ENCODE data around the gene BPIFB6.

The BPIFB6 gene, protein sequence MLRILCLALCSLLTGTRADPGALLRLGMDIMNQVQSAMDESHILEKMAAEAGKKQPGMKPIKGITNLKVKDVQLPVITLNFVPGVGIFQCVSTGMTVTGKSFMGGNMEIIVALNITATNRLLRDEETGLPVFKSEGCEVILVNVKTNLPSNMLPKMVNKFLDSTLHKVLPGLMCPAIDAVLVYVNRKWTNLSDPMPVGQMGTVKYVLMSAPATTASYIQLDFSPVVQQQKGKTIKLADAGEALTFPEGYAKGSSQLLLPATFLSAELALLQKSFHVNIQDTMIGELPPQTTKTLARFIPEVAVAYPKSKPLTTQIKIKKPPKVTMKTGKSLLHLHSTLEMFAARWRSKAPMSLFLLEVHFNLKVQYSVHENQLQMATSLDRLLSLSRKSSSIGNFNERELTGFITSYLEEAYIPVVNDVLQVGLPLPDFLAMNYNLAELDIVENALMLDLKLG

GRCh38 chr20:33031531-33031930 is at the start of gene BPIFB6:
Gene BPIFB6, plus strand, starts transcription at chr20:33031648. Its CDS starts 0 bp downstream, at chr20:33031648.
- DNase-seq, result no peak

GRCh38 chr20:32982617-32983458 is 48.6 kb upstream of the BPIFB6 start:
- DNase-seq, result no peak

DNA sequence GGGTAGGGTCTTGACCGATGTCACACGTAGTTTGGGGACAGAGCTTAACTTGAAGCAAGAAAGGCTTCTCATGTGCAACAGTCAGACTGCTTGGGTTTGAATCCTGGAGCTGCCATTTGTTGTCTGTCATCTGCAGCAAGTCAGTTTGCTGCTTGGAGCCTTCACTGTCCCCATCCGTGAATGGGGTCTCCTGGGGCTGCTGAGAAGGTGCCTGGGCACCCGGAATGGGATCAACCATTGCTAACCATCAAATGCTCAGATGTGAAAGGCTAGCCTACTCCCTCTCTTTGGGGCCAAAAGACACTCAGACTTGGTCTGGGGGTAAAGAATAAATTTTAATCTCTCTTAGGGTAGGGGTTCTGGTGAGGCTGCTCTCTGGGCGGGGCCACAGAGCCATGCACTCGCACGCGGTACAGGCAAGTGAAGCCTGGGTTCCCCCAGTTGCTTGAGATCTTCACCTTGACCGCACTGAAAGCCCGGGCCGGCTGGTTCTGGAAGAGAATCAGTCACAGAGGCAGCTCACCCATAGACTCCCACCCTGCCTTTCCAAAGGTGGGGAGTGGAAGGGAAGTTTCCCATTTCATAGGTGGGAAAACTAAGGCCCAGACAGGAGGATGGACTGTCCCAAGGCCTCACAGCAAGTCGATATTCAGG is 47.9 kb upstream of the BPIFB6 start:
- DNase-seq, result no peak

- DNase-seq, result no peak
Observed at GRCh38 chr20:32984196-32984595, 47.3 kb upstream of the BPIFB6 start.

- no peak for DNase-seq
Observed at GRCh38 chr20:32984631-32985354, 46.7 kb upstream of the BPIFB6 start.

- no peak for DNase-seq
Observed at GRCh38 chr20:32985596-32985995, 45.9 kb upstream of the BPIFB6 start.

DNA sequence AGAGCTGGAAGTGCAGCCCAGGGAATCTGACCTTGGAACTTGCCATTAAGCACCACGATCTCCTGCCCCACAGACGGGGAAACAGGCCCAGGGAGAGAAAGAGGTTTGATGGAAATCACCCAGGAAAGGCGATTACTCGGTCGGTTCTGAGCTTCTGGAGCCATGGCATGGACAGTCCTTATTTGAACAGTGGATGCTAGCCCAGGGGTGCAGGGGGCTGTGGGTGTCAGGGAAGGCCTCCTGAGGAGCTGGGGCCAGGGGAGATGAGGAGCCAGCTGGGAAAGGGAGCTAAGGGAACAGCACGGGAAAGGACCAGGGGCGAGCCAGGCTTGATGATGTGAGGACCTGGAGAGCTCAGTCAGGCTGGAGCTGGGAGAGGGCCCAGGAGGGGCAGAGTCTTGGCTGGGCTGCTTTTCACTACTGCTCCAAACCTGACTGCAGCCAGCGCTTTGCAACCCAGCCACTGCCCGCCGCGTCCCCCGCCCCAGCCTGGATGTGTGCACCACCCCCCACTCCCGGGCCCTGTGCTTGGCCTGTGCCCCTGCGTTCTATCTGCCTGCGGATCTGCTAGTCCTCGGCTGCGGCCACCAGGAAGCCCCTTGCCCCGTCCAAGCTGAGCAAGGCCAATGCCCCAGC is 45.0 kb upstream of the BPIFB6 start:
- no peak for DNase-seq

DNA sequence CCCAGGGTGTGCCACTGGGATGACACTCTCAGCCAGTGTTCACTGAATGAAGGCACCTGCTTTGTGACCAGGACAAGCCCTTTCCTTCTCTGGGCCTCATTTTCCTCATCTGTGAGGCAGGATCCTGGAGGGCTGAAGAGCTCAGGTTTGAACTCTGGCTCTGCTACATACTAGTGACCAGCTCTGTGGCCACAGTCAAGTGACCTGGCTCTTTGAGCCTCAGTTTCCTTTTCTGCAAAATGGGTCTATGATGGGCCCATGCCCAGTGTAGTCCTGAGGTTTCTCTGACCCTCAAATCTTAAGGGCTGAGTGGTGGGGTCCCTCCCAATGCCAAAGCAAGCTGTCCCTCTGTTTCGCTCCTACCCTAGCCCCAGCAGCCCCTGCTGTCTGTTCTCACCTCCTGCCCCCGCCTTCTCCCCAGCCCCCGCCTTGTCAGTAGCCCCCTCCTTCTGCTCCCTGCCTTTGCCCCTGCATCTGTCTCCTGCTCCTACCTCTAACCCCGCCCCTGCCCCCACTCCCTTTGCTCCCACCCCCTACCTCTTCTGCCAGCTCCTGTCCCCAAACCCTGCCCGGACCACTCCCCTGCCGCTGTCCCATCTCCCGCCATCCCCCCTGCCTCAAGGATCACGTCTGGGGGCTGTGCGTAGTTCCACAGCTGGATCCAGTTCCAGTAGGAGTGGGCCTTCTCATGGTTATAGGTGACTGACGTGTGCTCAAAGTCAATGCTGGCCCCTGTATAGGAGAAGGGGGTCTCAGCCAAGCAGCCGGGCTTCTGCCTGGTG is 44.2 kb upstream of the BPIFB6 start:
- DNase-seq, result no peak

DNA sequence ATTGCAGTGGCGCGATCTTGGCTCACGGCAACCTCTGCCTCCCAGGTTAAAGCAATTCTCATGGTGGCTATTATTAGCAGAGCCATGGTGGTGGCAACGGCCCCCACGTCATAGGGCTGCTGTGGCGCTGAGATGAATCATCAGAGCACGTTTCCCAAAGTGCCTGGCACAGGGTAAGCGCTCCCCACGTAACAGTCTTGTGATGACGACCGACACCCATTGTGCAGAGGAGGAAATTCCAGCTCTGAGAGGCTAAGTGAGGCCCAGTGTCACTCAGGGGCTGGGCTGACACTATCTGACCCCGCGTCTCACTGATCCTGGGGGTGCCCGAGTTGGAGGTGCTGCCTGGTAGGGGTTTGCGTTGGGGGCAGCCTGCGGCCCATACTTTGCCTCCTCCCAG is 43.4 kb upstream of the BPIFB6 start:
- no peak for DNase-seq

DNA sequence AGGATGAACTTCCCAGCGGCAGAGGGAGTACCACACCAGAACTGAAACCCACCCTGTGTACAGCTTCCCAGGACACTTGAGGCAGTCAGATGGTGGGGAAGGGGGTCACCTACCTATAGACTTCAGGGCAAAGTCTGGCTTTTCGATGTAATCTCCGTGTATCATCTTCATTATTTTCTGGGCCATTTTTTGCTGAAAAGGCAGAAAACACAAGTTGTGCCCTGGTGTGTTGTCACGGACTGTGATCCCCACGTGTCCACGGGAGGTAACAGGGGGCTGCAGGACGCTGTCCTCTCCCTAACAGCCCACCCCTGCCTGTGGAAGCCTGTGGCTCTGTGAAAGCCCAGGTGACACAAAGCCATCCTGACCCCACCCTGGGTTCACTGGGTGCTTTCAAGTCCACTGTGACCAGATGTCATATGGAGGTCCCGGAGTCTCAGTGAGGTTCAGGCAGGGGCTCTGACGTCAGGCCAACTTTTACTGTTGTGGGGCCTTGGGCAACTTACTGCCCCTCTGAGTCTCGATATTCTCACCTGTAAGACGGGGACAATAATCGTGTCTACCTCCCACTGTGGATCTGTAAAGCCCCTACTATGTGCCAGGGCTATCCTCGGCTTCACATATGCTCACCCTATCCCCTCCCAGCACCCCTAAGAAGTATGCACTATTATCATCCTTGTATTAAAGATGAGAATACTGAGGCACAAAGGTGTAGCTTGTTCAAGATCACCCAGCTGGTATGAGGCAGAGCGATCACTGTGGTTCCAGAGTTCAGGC is 41.8 kb upstream of the BPIFB6 start:
- no peak for DNase-seq

- DNase-seq, result no peak
Observed at GRCh38 chr20:32990426-32990825, 41.0 kb upstream of the BPIFB6 start.

- DNase-seq, result no peak
Observed at GRCh38 chr20:32991383-32991782, 40.1 kb upstream of the BPIFB6 start.

GRCh38 chr20:32991792-32992641 is 39.4 kb upstream of the BPIFB6 start:
- DNase-seq, result no peak

DNA sequence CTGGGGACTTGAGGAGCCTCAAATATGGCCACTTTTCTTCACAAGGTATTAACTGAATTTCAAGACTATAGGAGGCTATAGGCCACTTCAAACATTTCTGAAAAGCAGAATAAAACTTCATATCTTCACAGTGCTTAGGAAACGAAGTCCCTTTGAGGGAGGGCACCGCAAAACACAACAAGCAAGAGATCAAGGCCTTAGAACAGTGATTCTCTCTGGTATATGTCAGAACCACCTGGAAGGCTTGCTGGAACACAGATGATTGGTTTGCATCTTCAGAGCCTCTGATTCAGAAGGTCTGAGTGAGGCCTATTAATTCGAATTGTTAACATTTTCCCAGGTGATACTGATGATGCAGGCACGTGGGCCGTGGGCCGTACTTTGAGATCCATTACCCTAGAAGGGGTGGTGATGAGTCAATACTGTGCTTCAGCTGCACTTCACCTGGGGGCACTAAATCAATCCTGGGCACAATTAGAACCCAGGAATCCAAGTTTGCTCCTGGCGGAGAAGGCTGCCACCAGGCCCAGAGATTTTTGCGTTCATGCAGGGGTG is 37.9 kb upstream of the BPIFB6 start:
- DNase-seq, result no peak

- no peak for DNase-seq
Observed at GRCh38 chr20:32995802-32996201, 35.6 kb upstream of the BPIFB6 start.

DNA sequence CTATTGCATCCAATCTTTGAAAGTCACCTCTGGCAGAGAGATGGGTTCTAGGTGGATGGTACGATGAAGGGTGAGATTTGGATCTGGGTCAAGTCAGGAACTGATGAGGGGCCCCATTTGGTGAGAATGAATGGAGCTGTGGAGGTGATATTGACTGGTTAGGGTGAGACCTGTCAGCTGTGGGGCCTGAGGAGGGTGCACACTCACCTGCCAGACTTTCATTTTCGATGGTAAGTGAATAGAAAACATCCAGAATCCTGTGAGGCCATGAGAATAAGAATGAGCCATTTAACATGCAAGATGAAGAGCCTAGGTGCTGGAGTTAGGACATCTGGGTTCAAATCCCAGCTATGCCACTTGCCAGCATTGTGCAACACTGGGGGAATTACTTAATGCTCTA is 34.0 kb upstream of the BPIFB6 start:
- no peak for DNase-seq

DNA sequence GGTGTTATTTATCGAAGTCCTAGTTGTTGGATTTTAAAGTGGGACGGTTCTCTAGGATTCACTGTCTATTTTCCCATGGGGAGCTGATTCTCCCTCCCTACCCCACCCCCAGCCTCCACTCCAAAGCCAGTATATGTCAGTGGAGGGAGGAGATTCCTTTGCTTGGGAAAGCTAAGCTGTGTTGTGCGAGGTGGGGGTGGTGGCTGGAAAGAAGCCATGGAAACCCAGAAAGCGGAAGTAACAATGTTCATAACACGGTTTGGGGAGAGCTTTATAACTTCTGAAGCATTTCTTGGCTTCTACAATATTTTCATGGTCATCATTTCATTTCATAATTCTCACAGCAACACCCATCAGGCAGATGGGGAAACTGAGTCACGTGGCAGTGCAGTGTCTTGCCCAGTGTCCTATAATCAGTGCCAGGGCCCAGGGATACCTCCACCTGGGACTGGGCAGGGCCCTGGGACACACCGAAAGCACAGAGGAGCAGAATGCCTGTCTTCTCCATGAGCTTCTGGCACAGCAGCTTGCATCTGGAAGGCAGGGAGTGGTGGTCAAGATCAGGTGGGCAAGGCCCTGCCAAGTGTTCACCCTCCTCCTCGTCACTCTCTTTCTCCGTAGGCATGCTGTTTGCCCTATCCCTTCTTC is 31.7 kb upstream of the BPIFB6 start:
- DNase-seq, result no peak

GRCh38 chr20:33000802-33001466 is 30.5 kb upstream of the BPIFB6 start:
- DNase-seq, result no peak
